ENCODE data around the gene SPTLC2. TPM values are rescaled to one million over a fixed set of nuclear protein-coding genes. Genes with fewer than 3 reads are reported as not detected.

The SPTLC2 gene
- total and polyA plus RNA-seq, 2 of the 8 experiments (the other 6 are each of a cell fraction or from before 2014, with no cell fraction given), result 8.9 to 35.1 TPM

GRCh38 chr14:77584809-77585208, 31.6 kb downstream of the SPTLC2 start:
- H3K27ac ChIP-seq (ENCODE audit: low read depth, low read length), result no peak overlapping the region
- WGBS, 2 experiments (ENCODE audit: extremely low coverage in 1 of 2, insufficient coverage in 1 of 2, insufficient read length in 1 of 2, insufficient replicate concordance in 2 of 2, low coverage in 1 of 2, low lambda C conversion rate in 2 of 2, missing lambda C conversion rate in 1 of 2), result 93% methylated on average over 10 of the region's 10 CpGs; no CpG with 5 or more reads in 1 of the 2 experiments
- TF ChIP-seq RNF2 (IDR thresholded peaks at IDR 0.05; ENCODE audit: borderline replicate concordance, low read depth, low read length, missing control alignments, poor library complexity, severe bottlenecking) (no peak), ASH2L (IDR thresholded peaks at IDR 0.05; ENCODE audit: low read length) (no peak), JUN (IDR thresholded peaks at IDR 0.05; ENCODE audit: low read depth, low read length) (no peak), ATF2 (IDR thresholded peaks at IDR 0.05; ENCODE audit: low read length) (no peak), NRF1 (IDR thresholded peaks at IDR 0.05; ENCODE audit: low read depth, low read length) (no peak), TBP (IDR thresholded peaks at IDR 0.05; ENCODE audit: low read depth, low read length) (no peak), TEAD4 (IDR thresholded peaks at IDR 0.05; ENCODE audit: low read depth, low read length) (no peak), EGR1 (IDR thresholded peaks at IDR 0.05; ENCODE audit: borderline replicate concordance, low read depth, low read length) (no peak), EP300 (IDR thresholded peaks at IDR 0.05; ENCODE audit: borderline replicate concordance in 1 of 2, low read depth in 2 of 2, low read length in 2 of 2) (no peak), TCF12 (IDR thresholded peaks at IDR 0.05; ENCODE audit: low read depth, low read length) (no peak), HDAC2 (IDR thresholded peaks at IDR 0.05; ENCODE audit: borderline replicate concordance in 1 of 2, low read depth in 2 of 2, low read length in 2 of 2) (no peak), PHF8 (conservative IDR thresholded peaks at IDR 0.05; ENCODE audit: low read depth, low read length) (no peak)
- no peak overlapping the region for H2BK15ac ChIP-seq (ENCODE audit: low read length)
- H3K4ac ChIP-seq (replicated peaks; ENCODE audit: insufficient read length, low read depth, low read length), result no peak overlapping the region
- no peaks in the 10 kb centered on the region for H3K27me3 ChIP-seq (replicated peaks in 1 of 4; ENCODE audit: control insufficient read depth in 3 of 4, extremely low read depth in 1 of 4, insufficient read depth in 3 of 4, low read length in 3 of 4)
- ChIA-PET CTCF (ENCODE audit: partially characterized antibody) (no interaction called here), POLR2A (ENCODE audit: partially characterized antibody) (no interaction called here)
- H3K56ac ChIP-seq (replicated peaks; ENCODE audit: insufficient read length, low read depth, low read length), result no peak overlapping the region
- DNase-seq (ENCODE audit: low read depth in 1 of 2, low spot score in 2 of 2) (no peak), FAIRE-seq (no peak)
- no peak overlapping the region for H2BK20ac ChIP-seq (ENCODE audit: low read length)
- no peak overlapping the region for H4K91ac ChIP-seq (replicated peaks; ENCODE audit: insufficient read length, low read length)
- H3K9me3 ChIP-seq (ENCODE audit: insufficient read depth in 2 of 2, low read depth in 1 of 2, low read length in 1 of 2), result no peaks in the 10 kb centered on the region
- no peaks in the 10 kb centered on the region for H3K23me2 ChIP-seq (ENCODE audit: low read depth, low read length)
- H4K8ac ChIP-seq (ENCODE audit: extremely low read depth, insufficient read depth, low read length), result peak overlapping the region; percentile 71
- H3K23ac ChIP-seq (ENCODE audit: insufficient read length), result no peak overlapping the region
- H3K18ac ChIP-seq (ENCODE audit: extremely low read depth, low read length), result no peak overlapping the region
- no peak overlapping the region for H2AFZ ChIP-seq (ENCODE audit: low read length)
- no peak overlapping the region for H2BK12ac ChIP-seq (ENCODE audit: low read depth, low read length)
- H3K4me2 ChIP-seq (ENCODE audit: insufficient read depth in 1 of 2, low read depth in 2 of 2, low read length in 2 of 2), result no peak overlapping the region
- H3K4me1 ChIP-seq (replicated peaks in 1 of 4; ENCODE audit: control insufficient read depth in 3 of 4, insufficient read depth in 4 of 4, low read length in 3 of 4), result no peaks in the 10 kb centered on the region; a peak in 1 of 7 replicates
- no peak overlapping the region for H2AK5ac ChIP-seq (ENCODE audit: low read depth, low read length)
- H2BK5ac ChIP-seq (ENCODE audit: low read depth, low read length), result no peak overlapping the region
- peaks cover 0 to 10% of the 10 kb centered on the region in 2 experiments for H4K20me1 ChIP-seq (replicated peaks in 1 of 2; ENCODE audit: control insufficient read depth in 1 of 2, insufficient read depth in 2 of 2, low read length in 2 of 2)
- H3K79me2 ChIP-seq (ENCODE audit: control insufficient read depth in 1 of 2, insufficient read depth in 2 of 2, low read length in 2 of 2), result peaks cover 0 to 40% of the 10 kb centered on the region in 2 experiments; a peak in 2 of 4 replicates
- no peak overlapping the region for H3K4me3 ChIP-seq (ENCODE audit: extremely low read depth in 1 of 4, insufficient read depth in 2 of 4, low read depth in 3 of 4, low read length in 4 of 4)
- H3K36me3 ChIP-seq (ENCODE audit: control insufficient read depth in 2 of 4, insufficient read depth in 4 of 4, low read length in 3 of 4), result no peaks in the 10 kb centered on the region
- no peak overlapping the region for H3K14ac ChIP-seq (ENCODE audit: insufficient read length)
- no peak overlapping the region for H4K5ac ChIP-seq (ENCODE audit: insufficient read length, low read depth, low read length)
- H3K9ac ChIP-seq (replicated peaks in 1 of 4; ENCODE audit: extremely low read depth in 1 of 4, low read depth in 3 of 4, low read length in 3 of 4), result no peak overlapping the region
- H2BK120ac ChIP-seq (replicated peaks; ENCODE audit: low read depth, low read length), result no peak overlapping the region
- peaks cover 7% of the 10 kb centered on the region; the same call in 1 of the 2 replicates for H3K79me1 ChIP-seq (ENCODE audit: low read depth, low read length)
